MM.1S (cell line): ENCODE results near the gene TP63.

Source experiments
- DNase-seq: peaks from one replicate; pipeline ENCODE4 v3.0.0-alpha.2; 2015
- H2AFZ ChIP-seq: fragments of 300-600 bp; sonication (generic); 2 replicates; pipeline ENCODE4 v1.6.0; 2016; ENCODE audit warnings: antibody characterized with exemption, low read length
- H3F3A ChIP-seq: fragments of 300-600 bp; sonication (generic); 2 replicates; pipeline ENCODE4 v1.6.1; 2016; ENCODE audit warnings: mild to moderate bottlenecking, antibody characterized with exemption, low read length, moderate library complexity, mixed read lengths; ENCODE audit not compliant: insufficient read depth
- H3K27ac ChIP-seq: fragments of 300-600 bp; sonication (generic); 2 replicates; pipeline ENCODE4 v1.5.1; 2016; ENCODE audit warnings: mild to moderate bottlenecking, low read length
- H3K27me3 ChIP-seq: fragments of 300-600 bp; sonication (generic); replicated peaks from 2 replicates; pipeline ENCODE4 v1.6.0; 2016; ENCODE audit warnings: low read length; ENCODE audit not compliant: insufficient read depth
- H3K36me3 ChIP-seq: fragments of 300-600 bp; sonication (generic); replicated peaks from 2 replicates; pipeline ENCODE4 v1.6.1; 2016; ENCODE audit warnings: mild to moderate bottlenecking, low read length, mixed read lengths; ENCODE audit not compliant: insufficient read depth
- H3K4me1 ChIP-seq: fragments of 300-600 bp; sonication (generic); 2 replicates; pipeline ENCODE4 v1.6.1; 2016; ENCODE audit warnings: low read length, mixed read lengths
- H3K4me2 ChIP-seq: fragments of 300-600 bp; sonication (generic); 2 replicates; pipeline ENCODE4 v1.6.0; 2016; ENCODE audit warnings: low read depth, low read length
- H3K4me3 ChIP-seq: fragments of 300-600 bp; sonication (generic); 2 replicates; pipeline ENCODE4 v1.5.1; 2016; ENCODE audit warnings: low read length, mixed read lengths
- H3K79me2 ChIP-seq: fragments of 300-600 bp; sonication (generic); 2 replicates; pipeline ENCODE4 v1.6.1; 2016; ENCODE audit warnings: mixed run types, low read length, mixed read lengths
- H3K9ac ChIP-seq: fragments of 300-600 bp; sonication (generic); 2 replicates; pipeline ENCODE4 v1.6.1; 2016; ENCODE audit warnings: low read length, mixed read lengths
- H3K9me2 ChIP-seq: fragments of 300-600 bp; sonication (generic); replicated peaks from 2 replicates; pipeline ENCODE4 v1.6.1; 2016; ENCODE audit warnings: mild to moderate bottlenecking, low read length, mixed read lengths; ENCODE audit not compliant: insufficient read depth
- H3K9me3 ChIP-seq: fragments of 300-600 bp; sonication (generic); replicated peaks from 2 replicates; pipeline ENCODE4 v1.6.1; 2016; ENCODE audit warnings: mild to moderate bottlenecking, low read length, mixed read lengths; ENCODE audit not compliant: insufficient read depth
- H4K20me1 ChIP-seq: fragments of 300-600 bp; sonication (generic); 2 replicates; pipeline ENCODE4 v1.6.1; 2016; ENCODE audit warnings: mild to moderate bottlenecking, low read length, moderate library complexity, mixed read lengths; ENCODE audit not compliant: insufficient read depth
- CTCF ChIP-seq: fragments of 300-600 bp; sonication (generic); IDR thresholded peaks from 2 replicates; pipeline ENCODE4 v1.5.1; 2016; ENCODE audit warnings: antibody characterized with exemption, low read length, mixed read lengths
- EZH2 ChIP-seq: fragments of 300-600 bp; sonication (generic); optimal IDR thresholded peaks from 2 replicates; pipeline ENCODE3; 2017; ENCODE audit warnings: low read depth, mild to moderate bottlenecking, antibody characterized with exemption, low read length, mixed read lengths
- EZH2phosphoT487 ChIP-seq: fragments of 300-600 bp; sonication (generic); IDR thresholded peaks from 2 replicates; pipeline ENCODE4 v1.6.1; 2018; ENCODE audit warnings: antibody characterized with exemption, low read length

The TP63 gene

GRCh38 chr3:189941125-189941524 is 309.9 kb downstream of the TP63 start:
- TF ChIP-seq EZH2: no peak
- no peak for TF ChIP-seq EZH2phosphoT487
- TF ChIP-seq CTCF: no peak
- Histone ChIP-seq H3K9me3 (no peaks in the 10 kb centered on the region), H3K79me2 (no peaks in the 10 kb centered on the region), H3F3A (no peaks in the 10 kb centered on the region), H3K9ac (no peak overlapping the region), H3K27me3 (no peaks in the 10 kb centered on the region), H4K20me1 (no peaks in the 10 kb centered on the region), H3K4me2 (no peak overlapping the region), H2AFZ (no peak overlapping the region), H3K9me2 (no peaks in the 10 kb centered on the region), H3K4me3 (no peak overlapping the region), H3K4me1 (no peaks in the 10 kb centered on the region), H3K36me3 (no peaks in the 10 kb centered on the region), H3K27ac (no peak overlapping the region)
- no peak for DNase-seq

GRCh38 chr3:189941679-189942078 is 310.5 kb downstream of the TP63 start:
- H4K20me1 ChIP-seq: no peaks in the 10 kb centered on the region
- H2AFZ ChIP-seq: no peak overlapping the region
- H3K4me2 ChIP-seq: no peak overlapping the region
- no peak overlapping the region for H3K9ac ChIP-seq
- H3K79me2 ChIP-seq: no peaks in the 10 kb centered on the region
- H3K9me2 ChIP-seq: no peaks in the 10 kb centered on the region
- no peaks in the 10 kb centered on the region for H3K4me1 ChIP-seq
- H3K27me3 ChIP-seq: no peaks in the 10 kb centered on the region
- H3F3A ChIP-seq: no peaks in the 10 kb centered on the region
- TF ChIP-seq EZH2 (no peak), EZH2phosphoT487 (no peak), CTCF (no peak)
- no peaks in the 10 kb centered on the region for H3K36me3 ChIP-seq
- H3K4me3 ChIP-seq: no peak overlapping the region
- no peak for DNase-seq
- no peak overlapping the region for H3K27ac ChIP-seq
- no peaks in the 10 kb centered on the region for H3K9me3 ChIP-seq

- Histone ChIP-seq H3K9me2 (no peaks in the 10 kb centered on the region), H3K36me3 (no peaks in the 10 kb centered on the region), H3K27ac (no peak overlapping the region), H3K4me2 (no peak overlapping the region), H3K9me3 (no peaks in the 10 kb centered on the region), H3K9ac (no peak overlapping the region), H2AFZ (no peak overlapping the region), H3K27me3 (no peaks in the 10 kb centered on the region), H3K4me1 (no peaks in the 10 kb centered on the region), H3K79me2 (no peaks in the 10 kb centered on the region), H4K20me1 (no peaks in the 10 kb centered on the region), H3K4me3 (no peak overlapping the region), H3F3A (no peaks in the 10 kb centered on the region)
- no peak for DNase-seq
- TF ChIP-seq EZH2 (no peak), CTCF (no peak)
Observed at GRCh38 chr3:189942948-189943347, 311.8 kb downstream of the TP63 start.
